Muscle of back (tissue), 11 donors: Measurements from ENCODE around the gene DNM2. TPM values are rescaled to one million over a fixed set of nuclear protein-coding genes. Genes with fewer than 3 reads are reported as not detected.
A peak's percentile ranks its signal among the peaks of the same experiment; 100 is the strongest.

Experiments
- DNase-seq, 3 donors: peaks; one replicate each; pipeline versions ENCODE4 v3.0.0 to v3.0.0-alpha.2; 2013
- polyA plus RNA-seq, 10 donors: library from polyadenylated mRNA; unstranded; fragments of 120-200 nt; gene quantifications; one replicate each; pipeline ENCODE4 v1.2.1, GENCODE V29; 2013; ENCODE audit not compliant: insufficient read length in 10 of 10

DNM2 gene
- polyA plus RNA-seq, 10 donors = 60.7 to 83.2 (median 72.5) TPM

DNA sequence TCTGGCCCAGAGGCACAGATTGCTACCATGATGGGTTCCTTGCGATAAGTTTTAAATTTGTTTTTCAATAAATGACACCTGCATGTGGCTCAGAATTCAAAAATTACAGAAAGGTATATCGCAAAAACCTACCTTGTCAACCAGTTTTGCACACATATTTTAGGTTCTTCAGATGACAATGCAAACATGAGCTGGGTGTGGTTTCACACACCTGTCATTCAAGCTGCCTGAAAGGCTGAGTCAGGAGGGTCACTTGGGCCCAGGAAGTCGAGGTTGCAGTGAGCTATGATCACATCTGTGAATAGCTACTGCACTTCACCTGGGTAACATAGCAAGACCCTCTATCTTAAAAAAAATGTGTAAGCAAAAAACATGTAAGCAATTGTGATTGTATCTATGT, 56.1 kb downstream of the DNM2 start:
- no peak for DNase-seq

GRCh38 chr19:10774893-10775292, 57.0 kb downstream of the DNM2 start:
- no peak for DNase-seq

DNA sequence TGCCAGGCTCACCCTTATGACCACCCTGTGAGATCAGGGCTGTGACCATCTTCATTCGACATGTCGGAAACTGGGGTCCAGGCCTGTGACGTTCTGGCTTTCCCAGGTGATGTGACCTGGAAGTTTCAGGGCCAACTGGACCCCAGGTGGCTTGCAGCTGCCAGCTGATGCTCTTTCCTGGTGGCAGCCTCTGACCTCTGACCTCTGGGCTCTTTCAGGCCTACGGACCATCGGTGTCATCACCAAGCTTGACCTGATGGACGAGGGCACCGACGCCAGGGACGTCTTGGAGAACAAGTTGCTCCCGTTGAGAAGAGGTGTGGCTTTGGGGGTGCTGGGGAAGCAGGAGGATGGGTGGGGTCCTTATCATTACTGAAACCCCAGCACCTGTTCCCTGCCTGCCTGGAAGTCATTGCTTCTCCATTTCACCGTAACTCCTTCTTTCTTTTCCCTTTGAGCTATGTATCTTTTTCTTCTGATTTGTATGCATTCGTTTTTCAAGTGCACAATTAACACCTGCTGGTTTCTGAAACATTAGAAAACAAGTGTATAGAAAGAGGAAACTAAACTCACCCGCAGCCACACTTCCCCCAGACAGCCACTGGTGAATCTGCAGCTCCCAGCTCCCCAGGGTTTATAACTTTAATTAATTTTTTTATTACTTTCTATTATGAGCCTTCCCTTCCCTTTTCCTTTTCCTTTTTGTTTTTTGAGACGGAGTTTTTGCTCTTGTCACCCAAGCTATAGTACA, 59.2 kb downstream of the DNM2 start:
- DNase-seq = no peak

- DNase-seq = peak in 2 of 3 donors; percentile 36 to 48
These were observed 62.5 kb downstream of the DNM2 start for GRCh38 chr19:10780368-10780767.

GRCh38 chr19:10782795-10783194, 64.9 kb downstream of the DNM2 start:
- DNase-seq = no peak

- DNase-seq = peak in 1 of 3 donors; percentile 47
These were observed 66.4 kb downstream of the DNM2 start for GRCh38 chr19:10784257-10784656.

- no peak for DNase-seq
These were observed 70.3 kb downstream of the DNM2 start for GRCh38 chr19:10788146-10788545.

GRCh38 chr19:10789866-10790265, 72.0 kb downstream of the DNM2 start:
- no peak for DNase-seq

- no peak for DNase-seq
These were observed 78.8 kb downstream of the DNM2 start for GRCh38 chr19:10796653-10797052.

DNA sequence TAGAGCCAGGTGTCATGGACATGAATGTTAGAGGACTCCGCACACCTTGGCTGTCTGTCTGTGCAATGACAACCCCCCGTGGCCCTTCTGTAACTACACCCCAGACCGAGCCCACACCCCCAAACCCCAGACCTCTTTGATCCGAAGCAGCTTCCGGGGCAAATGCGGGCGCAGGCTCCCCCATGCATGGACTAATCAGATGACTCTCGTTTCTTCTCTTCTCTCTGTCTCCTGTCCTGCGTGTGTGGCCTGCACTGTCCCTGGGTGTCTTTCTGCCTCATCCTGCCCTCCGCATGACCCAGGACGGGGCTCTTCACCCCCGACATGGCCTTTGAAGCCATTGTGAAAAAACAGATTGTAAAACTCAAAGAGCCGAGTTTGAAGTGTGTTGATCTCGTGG, 79.2 kb downstream of the DNM2 start:
- DNase-seq = no peak

GRCh38 chr19:10797541-10798256, 79.8 kb downstream of the DNM2 start:
- DNase-seq = peak in 1 of 3 donors; percentile 15

DNA sequence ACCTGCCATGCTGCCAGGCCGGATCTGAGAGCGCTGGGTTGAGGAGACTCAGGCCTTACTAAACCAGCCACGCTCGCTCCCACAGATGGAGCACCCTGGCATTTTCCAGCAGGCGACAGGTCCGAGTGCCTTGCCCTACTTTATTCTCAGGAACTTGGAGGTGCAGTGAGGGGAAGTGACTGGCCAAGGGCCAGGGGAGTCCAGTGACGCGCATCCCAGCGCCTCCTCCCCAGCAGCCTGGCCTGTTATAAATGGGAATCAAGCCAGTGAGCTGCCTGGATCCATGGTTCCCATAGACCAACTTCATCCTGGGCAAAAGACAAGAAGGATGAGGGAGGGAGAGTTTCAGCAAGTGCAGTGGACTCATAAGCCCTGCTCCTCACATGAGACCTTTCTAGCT, 82.6 kb downstream of the DNM2 start:
- DNase-seq = no peak

- DNase-seq = no peak
These were observed 84.6 kb downstream of the DNM2 start for GRCh38 chr19:10802479-10802878.

- no peak for DNase-seq
These were observed 85.4 kb downstream of the DNM2 start for GRCh38 chr19:10803252-10803651.

DNA sequence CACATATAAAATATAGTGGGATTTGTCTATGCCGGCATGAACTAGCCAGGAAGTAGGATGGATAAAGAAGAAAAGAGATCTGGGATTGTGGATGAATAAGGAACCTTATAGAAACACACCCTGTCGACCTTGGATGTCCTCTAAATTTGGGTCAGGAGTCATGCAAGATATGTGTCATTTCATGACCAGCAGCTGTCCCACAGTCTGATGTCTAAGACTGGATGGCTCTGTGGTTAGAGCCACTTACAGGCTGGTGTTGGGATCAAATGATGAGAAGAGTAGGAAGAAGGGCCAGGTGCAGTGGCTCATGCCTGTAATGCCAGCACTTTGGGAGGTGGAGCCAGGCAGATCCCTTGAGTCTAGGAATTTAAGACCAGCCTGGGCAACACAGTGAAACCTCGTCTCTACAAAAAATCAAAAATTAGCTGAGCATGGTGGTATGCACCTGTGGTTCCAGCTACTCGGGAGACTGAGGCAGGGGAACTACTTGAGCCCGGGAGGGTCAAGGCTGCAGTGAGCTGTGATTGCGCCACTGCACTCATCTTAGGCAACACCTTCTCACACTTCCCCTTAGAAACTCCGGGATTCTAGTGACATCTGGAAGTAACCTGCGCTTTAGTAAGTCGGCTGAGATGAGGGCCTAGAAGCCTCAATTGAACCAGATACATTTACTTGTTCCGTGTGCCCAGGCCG, 87.3 kb downstream of the DNM2 start:
- DNase-seq = no peak

- no peak for DNase-seq
These were observed 87.9 kb downstream of the DNM2 start for GRCh38 chr19:10805758-10806247.

- DNase-seq = no peak
These were observed 91.2 kb downstream of the DNM2 start for GRCh38 chr19:10808937-10809649.

DNA sequence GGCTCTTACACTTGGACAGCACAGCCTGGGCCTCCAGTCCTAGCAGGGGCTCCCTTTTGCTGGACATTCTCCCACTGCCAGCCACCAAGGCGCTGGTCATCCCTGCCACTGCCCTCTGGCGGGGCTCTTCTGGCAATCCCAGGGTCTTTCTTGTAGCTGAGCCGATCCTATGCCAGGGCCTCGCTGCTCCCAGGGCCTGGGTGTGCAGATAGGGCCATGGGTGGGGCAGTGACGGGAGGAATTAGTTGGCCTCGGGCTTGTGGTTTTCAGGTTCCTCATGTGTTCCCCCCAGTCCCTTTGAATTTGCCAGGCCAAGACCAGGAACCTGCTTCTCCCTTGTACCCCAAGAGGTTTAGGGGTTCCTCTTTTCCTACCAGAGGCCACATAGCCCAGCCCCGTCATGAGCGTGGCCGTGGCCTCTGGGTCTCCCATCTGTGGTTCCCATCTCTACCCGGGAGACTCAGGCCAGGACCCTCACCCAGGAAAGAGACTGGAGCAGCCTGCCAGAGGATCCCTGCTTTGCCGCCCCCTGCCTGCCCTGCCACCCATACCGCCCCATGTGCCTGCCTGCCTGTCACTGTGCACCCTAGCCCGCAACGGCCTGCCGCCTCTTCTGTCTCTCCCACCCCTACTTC, 91.9 kb downstream of the DNM2 start:
- DNase-seq = no peak

- no peak for DNase-seq
These were observed 93.7 kb downstream of the DNM2 start for GRCh38 chr19:10811391-10812111.

DNA sequence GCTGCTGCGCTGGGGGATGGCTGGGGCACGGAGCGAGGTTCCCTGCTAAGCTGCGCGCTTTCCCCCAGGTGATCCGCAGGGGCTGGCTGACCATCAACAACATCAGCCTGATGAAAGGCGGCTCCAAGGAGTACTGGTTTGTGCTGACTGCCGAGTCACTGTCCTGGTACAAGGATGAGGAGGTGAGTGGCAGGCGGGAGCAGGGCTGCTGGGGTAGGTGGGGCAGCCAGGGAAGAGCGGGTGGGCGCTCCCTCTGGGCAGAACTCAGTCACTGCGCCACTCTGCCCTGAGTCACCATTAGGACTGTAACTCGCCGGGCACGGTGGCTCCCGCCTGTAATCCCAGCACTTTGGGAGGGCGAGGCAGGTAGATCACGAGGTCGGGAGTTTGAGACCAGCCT, 94.3 kb downstream of the DNM2 start:
- no peak for DNase-seq

GRCh38 chr19:10812902-10813404, 95.1 kb downstream of the DNM2 start:
- DNase-seq = peak in 2 of 3 donors; percentile 65 to 88
